ENCODE measurements around the gene YWHAB.

DNA sequence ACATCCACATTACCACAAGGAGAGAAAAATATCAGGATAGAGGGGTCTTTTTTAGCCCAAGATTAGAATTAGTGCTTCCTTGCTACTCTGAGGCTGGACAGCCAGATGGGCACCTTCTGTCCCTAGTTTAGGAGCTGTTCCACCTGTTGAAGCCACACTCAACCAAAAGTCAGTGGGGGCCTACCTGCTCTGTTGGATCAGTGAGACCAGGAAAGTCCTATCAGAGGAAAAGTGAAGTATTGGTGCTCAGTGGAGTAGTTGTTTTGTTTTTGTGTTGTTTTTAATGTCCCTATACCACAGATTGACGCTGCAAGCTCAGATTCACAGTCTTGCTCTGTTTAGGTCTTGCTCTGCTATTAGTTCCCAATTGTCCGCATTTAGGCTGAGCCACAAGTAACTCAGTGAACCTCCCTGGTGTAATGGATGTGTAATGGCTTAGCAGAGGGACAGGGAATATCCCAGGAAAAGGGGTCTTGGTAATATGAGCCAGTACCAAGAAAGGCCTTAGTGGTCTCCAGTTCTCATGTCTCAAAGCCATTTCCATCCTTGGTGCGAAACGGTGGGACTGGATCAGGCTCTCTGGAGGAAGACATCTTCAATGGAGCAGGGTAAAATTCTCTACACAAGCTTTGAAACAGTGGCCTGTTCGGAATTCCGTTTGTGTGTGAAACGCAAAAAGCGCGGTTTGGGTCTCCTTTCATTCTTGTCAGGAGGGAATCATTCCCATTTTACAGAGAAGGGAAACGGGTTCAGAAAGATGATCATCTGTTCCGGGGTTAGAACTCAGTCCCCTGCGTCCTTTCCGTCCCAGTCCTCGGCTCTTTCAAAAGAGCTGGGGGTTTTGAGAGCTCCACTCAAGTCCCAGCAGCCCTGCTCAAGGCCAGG lies 23.7 kb downstream of the YWHAB start:
- no peak for TF ChIP-seq POLR2A (IDR thresholded peaks at IDR 0.05; ENCODE audit: extremely low read depth, insufficient read length)
- TF ChIP-seq, protein P1, sequence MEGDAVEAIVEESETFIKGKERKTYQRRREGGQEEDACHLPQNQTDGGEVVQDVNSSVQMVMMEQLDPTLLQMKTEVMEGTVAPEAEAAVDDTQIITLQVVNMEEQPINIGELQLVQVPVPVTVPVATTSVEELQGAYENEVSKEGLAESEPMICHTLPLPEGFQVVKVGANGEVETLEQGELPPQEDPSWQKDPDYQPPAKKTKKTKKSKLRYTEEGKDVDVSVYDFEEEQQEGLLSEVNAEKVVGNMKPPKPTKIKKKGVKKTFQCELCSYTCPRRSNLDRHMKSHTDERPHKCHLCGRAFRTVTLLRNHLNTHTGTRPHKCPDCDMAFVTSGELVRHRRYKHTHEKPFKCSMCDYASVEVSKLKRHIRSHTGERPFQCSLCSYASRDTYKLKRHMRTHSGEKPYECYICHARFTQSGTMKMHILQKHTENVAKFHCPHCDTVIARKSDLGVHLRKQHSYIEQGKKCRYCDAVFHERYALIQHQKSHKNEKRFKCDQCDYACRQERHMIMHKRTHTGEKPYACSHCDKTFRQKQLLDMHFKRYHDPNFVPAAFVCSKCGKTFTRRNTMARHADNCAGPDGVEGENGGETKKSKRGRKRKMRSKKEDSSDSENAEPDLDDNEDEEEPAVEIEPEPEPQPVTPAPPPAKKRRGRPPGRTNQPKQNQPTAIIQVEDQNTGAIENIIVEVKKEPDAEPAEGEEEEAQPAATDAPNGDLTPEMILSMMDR (IDR thresholded peaks at IDR 0.05; ENCODE audit: low read depth, low read length) = no peak
- TF ChIP-seq, protein P2, sequence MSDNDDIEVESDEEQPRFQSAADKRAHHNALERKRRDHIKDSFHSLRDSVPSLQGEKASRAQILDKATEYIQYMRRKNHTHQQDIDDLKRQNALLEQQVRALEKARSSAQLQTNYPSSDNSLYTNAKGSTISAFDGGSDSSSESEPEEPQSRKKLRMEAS (IDR thresholded peaks at IDR 0.05; ENCODE audit: low read depth, low read length) = no peak
